H1 (cell line): ENCODE measurements around the gene SECISBP2L. TPM values are rescaled to one million over a fixed set of nuclear protein-coding genes. Genes with fewer than 3 reads are reported as not detected.

ENCODE experiments used
- CTCF ChIA-PET: fragments of 300-600 bp; sonication (Branson Sonifier 250); formaldehyde crosslinking; loops from one replicate; lab custom pipeline; 2021; ENCODE audit not compliant: partially characterized antibody; lab: Charles Lee
- POLR2A ChIA-PET: fragments of 300-600 bp; sonication (Branson Sonifier 250); formaldehyde crosslinking; loops from one replicate; lab custom pipeline; 2021; ENCODE audit warnings: inconsistent platforms; ENCODE audit not compliant: partially characterized antibody; lab: Charles Lee
- DNase-seq, 2 experiments: peaks; one replicate each; pipeline versions ENCODE4 v3.0.0 to v3.0.0-alpha.2; 2010 to 2022; ENCODE audit warnings: low spot score in 2 of 2, low read depth in 1 of 2, mixed read lengths in 1 of 2
- FAIRE-seq: peaks from 2 replicates; lab custom pipeline; 2011; peaks lifted over from hg19 to GRCh38; lab: Jason Lieb, UNC
- H2AFZ ChIP-seq: 2 replicates; pipeline ENCODE4 v1.8.1; 2012; ENCODE audit warnings: low read length, inconsistent platforms
- H2AK5ac ChIP-seq: 2 replicates; pipeline ENCODE4 v1.6.1; 2013; ENCODE audit warnings: low read depth, low read length
- H2BK120ac ChIP-seq: replicated peaks from 2 replicates; pipeline ENCODE3; 2013; ENCODE audit warnings: low read depth, low read length, inconsistent platforms
- H2BK12ac ChIP-seq: 2 replicates; pipeline ENCODE4 v1.6.1; 2013; ENCODE audit warnings: low read depth, low read length
- H2BK15ac ChIP-seq: 2 replicates; pipeline ENCODE4 v1.6.1; 2013; ENCODE audit warnings: low read length
- H2BK20ac ChIP-seq: 2 replicates; pipeline ENCODE4 v1.6.1; 2013; ENCODE audit warnings: low read length
- H2BK5ac ChIP-seq: 2 replicates; pipeline ENCODE4 v1.6.1; 2013; ENCODE audit warnings: low read depth, low read length
- H3K14ac ChIP-seq: 2 replicates; pipeline ENCODE4 v1.6.1; 2013; ENCODE audit warnings: inconsistent platforms; ENCODE audit not compliant: insufficient read length
- H3K18ac ChIP-seq: 2 replicates; pipeline ENCODE4 v1.6.1; 2013; ENCODE audit warnings: low read length; ENCODE audit errors: extremely low read depth
- H3K23ac ChIP-seq: 2 replicates; pipeline ENCODE4 v1.6.1; 2013; ENCODE audit warnings: inconsistent platforms; ENCODE audit not compliant: insufficient read length
- H3K23me2 ChIP-seq: 2 replicates; pipeline ENCODE4 v1.6.1; 2013; ENCODE audit warnings: low read depth, low read length
- H3K27ac ChIP-seq: 2 replicates; pipeline ENCODE4 v1.6.1; 2011; ENCODE audit warnings: low read depth, low read length, inconsistent platforms
- H3K27me3 ChIP-seq, 4 experiments: replicated peaks in 1 of 4; 1 replicate in 1 of 4; 2 replicates in 3 of 4; pipeline versions ENCODE4 v1.6.1 to v1.8.1; 2011 to 2013; ENCODE audit warnings: low read length in 3 of 4, mild to moderate bottlenecking in 3 of 4, inconsistent platforms in 2 of 4, mixed read lengths in 2 of 4, moderate library complexity in 1 of 4; ENCODE audit not compliant: control insufficient read depth in 3 of 4, insufficient read depth in 3 of 4; ENCODE audit errors: extremely low read depth in 1 of 4
- H3K36me3 ChIP-seq, 4 experiments: 2 replicates each; pipeline versions ENCODE4 v1.6.1 to v1.8.1; 2011 to 2013; ENCODE audit warnings: mild to moderate bottlenecking in 4 of 4, low read length in 3 of 4, moderate library complexity in 2 of 4, control low read depth in 1 of 4, inconsistent platforms in 1 of 4; ENCODE audit not compliant: insufficient read depth in 4 of 4, control insufficient read depth in 2 of 4
- H3K4ac ChIP-seq: replicated peaks from 2 replicates; pipeline ENCODE3; 2013; ENCODE audit warnings: low read length, low read depth, mixed read lengths, inconsistent platforms; ENCODE audit not compliant: insufficient read length
- H3K4me1 ChIP-seq, 4 experiments: replicated peaks in 1 of 4; 1 replicate in 1 of 4; 2 replicates in 3 of 4; pipeline versions ENCODE4 v1.6.1 to v1.8.1; 2011 to 2013; ENCODE audit warnings: low read length in 3 of 4, inconsistent platforms in 2 of 4, mixed read lengths in 1 of 4; ENCODE audit not compliant: insufficient read depth in 4 of 4, control insufficient read depth in 3 of 4
- H3K4me2 ChIP-seq, 2 experiments: 2 replicates each; pipeline versions ENCODE4 v1.6.1 to v1.8.1; 2011 to 2013; ENCODE audit warnings: low read depth in 2 of 2, low read length in 2 of 2, control low read depth in 1 of 2, inconsistent platforms in 1 of 2, mild to moderate bottlenecking in 1 of 2; ENCODE audit not compliant: insufficient read depth in 1 of 2
- H3K4me3 ChIP-seq, 4 experiments: fragments of 200-600, 300-600 bp in 1 of 4; sonication (generic), shearing (Covaris generic), sonication (Bioruptor Twin) in 1 of 4; 2 replicates each; pipeline versions ENCODE4 v1.5.1 to v1.8.1; 2011 to 2016; ENCODE audit warnings: low read length in 4 of 4, low read depth in 3 of 4, control low read depth in 2 of 4, inconsistent platforms in 2 of 4, mild to moderate bottlenecking in 2 of 4, mixed read lengths in 1 of 4, moderate library complexity in 1 of 4; ENCODE audit not compliant: insufficient read depth in 2 of 4; ENCODE audit errors: extremely low read depth in 1 of 4
- H3K56ac ChIP-seq: replicated peaks from 2 replicates; pipeline ENCODE3; 2013; ENCODE audit warnings: low read depth, mild to moderate bottlenecking, mixed read lengths, low read length, inconsistent platforms; ENCODE audit not compliant: insufficient read length
- H3K79me1 ChIP-seq: 2 replicates; pipeline ENCODE4 v1.6.1; 2013; ENCODE audit warnings: low read depth, low read length, control low read depth
- H3K79me2 ChIP-seq, 2 experiments: 2 replicates each; pipeline versions ENCODE4 v1.6.1 to v1.8.1; 2012 to 2013; ENCODE audit warnings: low read length in 2 of 2, mild to moderate bottlenecking in 2 of 2, inconsistent platforms in 1 of 2; ENCODE audit not compliant: insufficient read depth in 2 of 2, control insufficient read depth in 1 of 2
- H3K9ac ChIP-seq, 4 experiments: replicated peaks in 1 of 4; 1 replicate in 1 of 4; 2 replicates in 3 of 4; pipeline versions ENCODE4 v1.6.1 to v1.8.1; 2011 to 2013; ENCODE audit warnings: low read depth in 3 of 4, low read length in 3 of 4, control low read depth in 2 of 4, mild to moderate bottlenecking in 2 of 4, moderate library complexity in 2 of 4, inconsistent platforms in 1 of 4; ENCODE audit errors: extremely low read depth in 1 of 4
- H3K9me3 ChIP-seq, 2 experiments: 2 replicates each; pipeline versions ENCODE4 v1.6.1 to v1.8.1; 2012 to 2013; ENCODE audit warnings: mild to moderate bottlenecking in 2 of 2, moderate library complexity in 2 of 2, control low read depth in 1 of 2, inconsistent platforms in 1 of 2, low read depth in 1 of 2, low read length in 1 of 2, mixed read lengths in 1 of 2; ENCODE audit not compliant: insufficient read depth in 2 of 2
- H4K20me1 ChIP-seq, 2 experiments: replicated peaks in 1 of 2; 2 replicates each; pipeline versions ENCODE3 to v1.8.1; 2011 to 2013; ENCODE audit warnings: inconsistent platforms in 2 of 2, low read length in 2 of 2, mild to moderate bottlenecking in 1 of 2; ENCODE audit not compliant: insufficient read depth in 2 of 2, control insufficient read depth in 1 of 2
- H4K5ac ChIP-seq: 2 replicates; pipeline ENCODE4 v1.6.1; 2013; ENCODE audit warnings: low read length, low read depth, mixed read lengths, inconsistent platforms; ENCODE audit not compliant: insufficient read length
- H4K8ac ChIP-seq: 2 replicates; pipeline ENCODE4 v1.8.0; 2013; ENCODE audit warnings: mild to moderate bottlenecking, moderate library complexity, low read length, inconsistent platforms; ENCODE audit not compliant: insufficient read depth; ENCODE audit errors: extremely low read depth
- H4K91ac ChIP-seq: replicated peaks from 2 replicates; pipeline ENCODE3; 2013; ENCODE audit warnings: low read length, mixed read lengths, inconsistent platforms; ENCODE audit not compliant: insufficient read length
- ASH2L ChIP-seq: fragments of 200-600, 300-600 bp; sonication (generic); IDR thresholded peaks from one replicate; pipeline ENCODE4 v1.7.1; 2017; ENCODE audit warnings: low read length
- EGR1 ChIP-seq: IDR thresholded peaks from 2 replicates; pipeline ENCODE4 v1.6.1; 2011; ENCODE audit warnings: low read depth, low read length, borderline replicate concordance
- SAP30 ChIP-seq: fragments of 300-600 bp; sonication (generic); IDR thresholded peaks from 2 replicates; pipeline ENCODE4 v1.7.1; 2012; ENCODE audit warnings: low read length, moderate library complexity, mild to moderate bottlenecking, inconsistent platforms; ENCODE audit not compliant: insufficient read depth, insufficient replicate concordance
- SIN3A ChIP-seq, 2 experiments: IDR thresholded peaks in 1 of 2; conservative IDR thresholded peaks in 1 of 2; 2 replicates each; pipeline ENCODE4 v1.6.1; 2011 to 2012; ENCODE audit warnings: low read length in 2 of 2, improper control_type of control experiment in 1 of 2, low read depth in 1 of 2, mild to moderate bottlenecking in 1 of 2
- USF2 ChIP-seq: IDR thresholded peaks from 2 replicates; pipeline ENCODE4 v1.6.1; 2011; ENCODE audit warnings: low read length, improper control_type of control experiment
- WGBS, 2 experiments: shearing (Covaris generic) in 1 of 2; methylation state at CpG; one replicate each; pipeline versions ENCODE4 v1.1.6 to v1.1.7; 2013 to 2015; ENCODE audit warnings: low lambda C conversion rate in 2 of 2, mixed read lengths in 2 of 2, inconsistent platforms in 1 of 2, low coverage in 1 of 2, missing lambda C conversion rate in 1 of 2; ENCODE audit not compliant: insufficient replicate concordance in 2 of 2, insufficient coverage in 1 of 2, insufficient read length in 1 of 2; ENCODE audit errors: extremely low coverage in 1 of 2, missing lambda C conversion rate in 1 of 2; 5-methylcytosine and 5-hydroxymethylcytosine counted together
- polyA plus RNA-seq, 7 experiments: library from polyadenylated mRNA; depleted of rRNA in 3 of 7; stranded (reverse) in 5 of 7; unstranded in 2 of 7; fragments of >200 nt in 5 of 7; fragments of 200-250 nt in 2 of 7; gene quantifications; 1 replicate in 5 of 7; 2 replicates in 1 of 7; 4 replicates in 1 of 7; pipeline versions ENCODE4 v1.2.1 to v1.2.3, GENCODE V29; 2011 to 2013; ENCODE audit warnings: missing spikeins in 2 of 7, mixed read lengths in 2 of 7
- total RNA-seq: library from RNA; stranded (reverse); fragmentation: NEBNext Ultra II Directional; extraction: Animal tissue kit (Norgen Biotek cat#: 25700); gene quantifications from 2 replicates; pipeline ENCODE4 v1.2.1, GENCODE V29; 2021

Gene SECISBP2L
- total and polyA plus RNA-seq, 2 of the 8 experiments (the other 6 are each of a cell fraction or from before 2014, with no cell fraction given), result 7.6 to 22.8 TPM

- no peak for FAIRE-seq
- ChIA-PET POLR2A (no interaction called here), CTCF (interaction anchor here (0.6 to 0.9 kb wide), 3 partner anchors 10 to 46 kb away, joined by 3 read pairs; no protein-coding TSS in a partner anchor)
- no peak overlapping the region for H4K91ac ChIP-seq
- H3K14ac ChIP-seq, result no peak overlapping the region
- H2BK120ac ChIP-seq, result no peak overlapping the region
- no peaks in the 10 kb centered on the region for H3K9me3 ChIP-seq
- no peaks in the 10 kb centered on the region for H4K20me1 ChIP-seq
- no peak overlapping the region for H3K56ac ChIP-seq
- WGBS, 2 experiments, result 84% methylated on average over 3 of the region's 3 CpGs; no CpG with 5 or more reads in 1 of the 2 experiments
- no peak overlapping the region for H2BK5ac ChIP-seq
- H3K4me1 ChIP-seq, result no peaks in the 10 kb centered on the region
- no peaks in the 10 kb centered on the region for H3K23me2 ChIP-seq
- H2BK20ac ChIP-seq, result no peak overlapping the region
- peaks cover 3 to 8% (median 5%) of the 10 kb centered on the region in 4 experiments; a peak in 3 of 8 replicates for H3K36me3 ChIP-seq
- H3K27me3 ChIP-seq, result no peaks in the 10 kb centered on the region
- no peak for DNase-seq
- no peak overlapping the region for H4K8ac ChIP-seq
- H4K5ac ChIP-seq, result no peak overlapping the region
- no peak overlapping the region for H2BK15ac ChIP-seq
- no peak overlapping the region for H2AFZ ChIP-seq
- H3K4me3 ChIP-seq, result no peak overlapping the region
- no peak overlapping the region for H3K23ac ChIP-seq
- H2BK12ac ChIP-seq, result no peak overlapping the region
- H3K18ac ChIP-seq, result no peak overlapping the region
- H3K79me2 ChIP-seq, result peaks cover 0 to 42% of the 10 kb centered on the region in 2 experiments; a peak in 2 of 4 replicates
- H2AK5ac ChIP-seq, result no peak overlapping the region
- no peaks in the 10 kb centered on the region for H3K79me1 ChIP-seq
- no peak overlapping the region for H3K27ac ChIP-seq
- H3K4me2 ChIP-seq, result no peak overlapping the region
- H3K9ac ChIP-seq, result peak overlapping the region in 1 of 4 experiments; percentile 34; a peak in 1 of 7 replicates
- no peak overlapping the region for H3K4ac ChIP-seq
- TF ChIP-seq SAP30, result no peak
- TF ChIP-seq ASH2L, result no peak
- no peak for TF ChIP-seq USF2
- TF ChIP-seq EGR1, result no peak
- TF ChIP-seq SIN3A (conservative IDR thresholded peaks at IDR 0.05 in 1 of 2, IDR thresholded peaks at IDR 0.05 in 1 of 2; ENCODE audit: low read depth in 1 of 2, low read length in 2 of 2), result no peak
Measured at GRCh38 chr15:49036650-49037545, 9.3 kb downstream of the SECISBP2L start.
